ENCODE results near the gene PKM.

PKM gene

DNA sequence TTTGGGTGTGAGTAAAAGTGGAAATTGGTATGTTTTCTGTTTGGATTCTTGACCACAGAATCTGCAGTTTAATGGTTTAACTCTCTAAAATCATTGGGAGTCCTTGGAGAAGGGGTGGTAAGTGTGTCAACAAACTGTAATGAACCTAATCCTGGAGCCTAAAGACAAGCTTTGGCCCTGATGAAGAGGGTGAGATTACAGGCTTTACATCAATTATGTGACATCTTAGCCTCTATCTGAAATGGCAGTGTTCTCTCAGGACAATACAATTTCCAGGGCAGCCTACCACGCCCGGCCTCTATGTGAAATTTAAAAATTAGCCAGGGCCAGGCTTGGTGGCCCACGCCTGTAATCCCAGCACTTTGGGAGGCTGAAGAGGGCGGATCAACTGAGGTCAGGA is 4.3 kb upstream of the PKM start:
- no peak for FAIRE-seq
- DNase-seq (ENCODE audit: low spot score): no peak

GRCh38 chr15:72233769-72234168 is 2.8 kb upstream of the PKM start:
- DNase-seq (ENCODE audit: low spot score): no peak

DNA sequence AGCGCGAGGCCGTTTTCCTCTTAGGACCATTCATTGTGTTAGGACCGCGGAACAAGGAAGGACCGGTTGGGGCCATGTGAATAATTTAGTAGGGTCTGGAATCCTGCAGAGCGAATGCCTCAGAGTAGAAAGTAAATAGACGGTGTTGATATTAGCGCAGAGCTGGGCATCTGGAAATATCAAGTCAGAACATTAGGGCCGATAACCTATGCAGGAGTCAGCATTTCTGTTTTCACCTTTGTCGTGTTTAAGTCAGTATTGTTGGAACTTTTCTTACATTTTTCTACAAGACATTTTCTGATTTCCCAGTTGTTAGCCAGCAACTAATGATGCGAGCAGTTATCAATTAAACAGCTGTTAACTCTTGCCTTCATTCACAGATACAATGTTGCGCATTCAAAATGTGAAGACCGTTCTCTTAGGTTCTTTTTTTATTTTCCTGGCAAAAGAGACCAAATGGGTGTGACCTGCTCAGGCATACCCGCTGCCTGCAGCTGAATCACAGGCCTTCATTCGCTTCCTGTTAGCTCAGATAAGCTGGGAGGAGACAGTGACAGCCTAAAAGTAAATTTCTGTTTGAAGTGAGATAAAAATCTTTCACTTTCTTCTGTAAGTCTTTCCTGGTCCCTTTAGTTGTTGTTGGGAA is 966 bp upstream of the PKM start:
- peak; percentile 54 for DNase-seq (ENCODE audit: low spot score)

More at GRCh38 chr15:72233769-72234168, 2.8 kb upstream of the PKM start:
- FAIRE-seq: no peak

GRCh38 chr15:72230197-72231065 is 559 bp downstream of the PKM start:
- DNase-seq (ENCODE audit: low spot score): peak; percentile 81
- no peak for FAIRE-seq

More for the DNA sequence above, 966 bp upstream of the PKM start:
- no peak for FAIRE-seq

GRCh38 chr15:72229947-72230196 is 1.1 kb downstream of the PKM start:
- DNase-seq (ENCODE audit: low spot score): no peak
- no peak for FAIRE-seq

DNA sequence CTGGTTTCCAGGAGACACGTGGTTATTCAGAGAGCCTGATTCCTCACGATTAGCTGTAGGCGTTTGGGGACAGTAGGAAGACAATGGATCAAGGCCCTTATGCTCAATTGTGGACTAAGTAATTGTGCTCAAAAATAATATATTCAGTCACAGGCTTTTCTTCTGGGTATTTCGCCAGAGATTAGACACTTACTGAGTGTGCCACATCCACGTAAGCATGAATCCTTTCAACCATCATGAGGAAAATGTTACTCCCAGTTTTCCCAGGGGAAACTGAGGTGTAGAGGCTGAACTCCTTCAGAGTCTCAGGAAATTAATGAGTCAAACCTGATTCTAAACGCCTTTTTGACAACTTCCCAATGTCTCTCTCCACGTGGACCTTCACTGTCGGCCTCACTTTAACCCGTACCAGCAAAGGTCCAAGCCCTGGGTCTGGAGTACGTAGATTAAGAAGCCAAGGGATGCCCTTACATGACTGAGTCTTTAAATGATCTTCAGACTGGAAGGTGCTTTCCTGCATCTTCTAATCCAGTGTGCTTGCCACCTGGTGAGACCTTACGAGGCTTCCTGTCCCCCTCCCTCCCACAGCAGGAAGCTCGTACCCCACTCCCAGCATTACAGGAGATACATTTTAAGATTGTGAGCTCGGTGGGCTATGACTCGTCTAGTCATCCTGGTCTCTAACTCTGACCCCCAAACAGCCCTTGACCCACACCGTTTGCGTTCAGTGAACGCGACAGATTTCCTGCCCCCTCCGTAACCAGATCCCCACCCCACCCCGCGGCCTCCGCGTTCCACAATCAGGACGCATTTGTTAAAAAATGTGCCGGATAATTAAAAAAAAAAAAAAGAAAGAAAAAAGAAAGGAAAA is 1.7 kb downstream of the PKM start:
- no peak for DNase-seq (ENCODE audit: low spot score)
- no peak for FAIRE-seq

DNA sequence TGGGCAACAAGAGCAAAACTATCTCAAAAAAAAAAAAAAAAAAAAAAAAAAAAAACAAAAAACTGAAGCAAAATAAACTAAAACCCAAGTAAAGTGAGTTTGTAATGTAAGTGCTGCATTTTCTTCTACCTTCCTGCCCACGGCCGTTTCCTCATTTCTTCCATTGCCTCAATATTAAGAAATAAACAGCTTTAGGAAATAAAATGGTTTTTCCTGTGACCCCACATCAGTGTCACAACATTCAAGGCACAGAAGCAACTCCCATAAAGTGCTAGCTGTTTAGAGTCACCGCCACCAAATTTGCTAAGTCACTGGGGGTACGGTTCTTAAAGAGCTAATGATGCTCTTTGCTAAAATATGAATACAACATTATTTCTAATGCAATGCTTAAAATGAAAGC is 3.3 kb downstream of the PKM start:
- DNase-seq (ENCODE audit: low spot score) (no peak), FAIRE-seq (no peak)

- DNase-seq (ENCODE audit: low spot score) (no peak), FAIRE-seq (no peak)
Observed at GRCh38 chr15:72227192-72227586, 3.8 kb downstream of the PKM start.

- FAIRE-seq (no peak), DNase-seq (ENCODE audit: low spot score) (no peak)
Observed at GRCh38 chr15:72223278-72223677, 7.7 kb downstream of the PKM start.

- no peak for FAIRE-seq
- peak; percentile 47 for DNase-seq (ENCODE audit: low spot score)
Observed at GRCh38 chr15:72222393-72222792, 8.6 kb downstream of the PKM start.

DNA sequence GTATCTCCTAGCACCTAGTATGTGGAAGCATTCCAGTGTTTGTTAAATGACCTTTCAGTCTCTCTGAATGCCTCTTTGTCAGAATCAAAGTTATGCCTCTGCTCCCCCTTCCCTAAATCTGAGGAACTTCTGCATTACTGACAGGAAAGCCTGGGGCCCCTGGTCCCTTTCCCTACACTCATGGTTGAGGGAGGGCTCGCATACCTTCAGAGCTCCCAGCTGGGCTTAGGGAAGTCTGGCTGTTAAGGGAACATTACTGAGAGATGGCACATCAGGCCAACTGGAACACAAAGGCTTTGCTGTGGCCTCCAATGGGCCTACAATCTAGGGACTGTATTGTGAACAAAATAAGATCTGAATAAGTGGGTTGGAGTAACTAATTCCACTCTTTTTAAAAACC is 10.3 kb downstream of the PKM start:
- DNase-seq (ENCODE audit: low spot score): no peak
- no peak for FAIRE-seq

GRCh38 chr15:72217216-72217615 is 13.8 kb downstream of the PKM start:
- FAIRE-seq (no peak), DNase-seq (ENCODE audit: low spot score) (no peak)

DNA sequence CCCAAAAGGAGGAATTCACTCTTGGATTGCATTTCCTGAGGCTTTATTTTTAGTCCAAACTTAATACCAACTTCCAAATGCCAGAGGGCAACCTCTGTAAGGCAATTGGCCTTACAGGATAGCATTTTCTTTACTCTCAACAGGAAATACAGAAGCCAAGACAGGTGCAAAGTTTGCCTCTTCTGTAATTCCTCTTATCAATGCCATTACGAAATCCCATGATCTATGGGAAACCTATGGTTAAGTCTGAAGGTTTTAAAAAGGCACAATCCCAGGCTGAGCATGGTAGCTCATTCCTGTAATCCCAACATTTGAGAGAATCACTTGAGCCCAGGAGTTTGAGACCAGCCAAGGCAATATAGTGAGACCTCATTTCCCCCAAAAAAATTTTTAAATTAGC is 14.9 kb downstream of the PKM start:
- no peak for FAIRE-seq
- DNase-seq (ENCODE audit: low spot score): no peak

- FAIRE-seq (no peak), DNase-seq (ENCODE audit: low spot score) (no peak)
Observed at GRCh38 chr15:72207558-72208085, 23.4 kb downstream of the PKM start.

GRCh38 chr15:72206677-72207000 is 24.4 kb downstream of the PKM start:
- DNase-seq (ENCODE audit: low spot score): no peak
- no peak for FAIRE-seq

DNA sequence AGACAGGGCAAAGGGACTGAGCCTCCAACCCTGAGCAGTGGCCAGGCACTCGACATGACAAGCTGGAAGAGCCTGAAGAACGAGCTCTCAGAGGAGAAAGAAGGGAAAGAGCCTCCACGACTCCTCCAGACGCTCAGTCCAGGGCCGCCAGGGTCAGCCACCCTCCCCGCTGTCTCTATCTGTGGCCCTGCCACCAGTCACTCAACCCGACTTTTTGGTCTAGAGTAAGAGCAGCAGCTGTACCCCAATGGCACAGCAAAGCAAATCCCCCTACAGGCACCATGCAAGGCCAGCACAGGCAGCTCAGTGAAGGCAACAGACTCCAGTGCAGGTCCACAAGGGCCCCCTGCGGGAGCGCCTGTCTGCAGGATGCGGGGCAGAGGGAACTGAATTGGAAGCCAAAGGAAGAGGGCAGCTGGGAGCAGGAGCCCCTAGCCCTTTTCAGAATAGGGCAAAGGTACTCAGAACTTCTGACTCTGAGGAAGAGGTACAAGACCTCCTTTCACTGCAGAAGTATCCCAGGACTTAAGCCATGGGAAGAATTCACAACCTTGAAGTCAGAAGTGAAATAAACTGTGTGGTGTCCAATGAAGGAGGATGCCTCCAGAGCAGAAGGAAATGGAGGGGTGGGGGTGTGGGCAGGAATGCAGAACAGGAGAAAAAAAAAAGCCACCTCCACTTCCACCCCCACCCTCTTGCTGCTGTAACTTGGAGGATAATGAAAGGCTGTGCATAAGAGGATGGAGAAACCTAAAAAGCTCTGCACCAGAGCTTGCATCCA is 24.9 kb downstream of the PKM start:
- DNase-seq (ENCODE audit: low spot score) (no peak), FAIRE-seq (no peak)

DNA sequence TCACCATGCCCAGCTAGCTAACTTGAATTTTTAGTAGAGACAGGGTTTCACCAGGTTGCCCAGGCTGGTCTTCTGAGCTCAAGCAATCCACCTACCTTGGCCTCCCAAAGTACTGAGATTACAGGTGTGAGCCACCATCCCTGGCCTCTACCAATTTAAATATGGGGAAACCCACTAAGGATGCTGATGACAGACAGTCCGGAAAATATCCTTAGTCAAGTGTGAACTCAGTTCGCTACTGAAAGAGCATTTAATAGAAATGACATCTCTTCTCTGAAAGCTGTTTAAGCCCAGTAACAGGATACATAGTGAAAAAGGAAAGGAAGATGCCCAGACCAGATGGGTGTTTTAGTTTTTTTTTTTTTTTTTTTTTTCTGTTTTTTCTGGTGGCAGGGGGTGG is 25.7 kb downstream of the PKM start:
- FAIRE-seq: no peak
- DNase-seq (ENCODE audit: low spot score): no peak

DNA sequence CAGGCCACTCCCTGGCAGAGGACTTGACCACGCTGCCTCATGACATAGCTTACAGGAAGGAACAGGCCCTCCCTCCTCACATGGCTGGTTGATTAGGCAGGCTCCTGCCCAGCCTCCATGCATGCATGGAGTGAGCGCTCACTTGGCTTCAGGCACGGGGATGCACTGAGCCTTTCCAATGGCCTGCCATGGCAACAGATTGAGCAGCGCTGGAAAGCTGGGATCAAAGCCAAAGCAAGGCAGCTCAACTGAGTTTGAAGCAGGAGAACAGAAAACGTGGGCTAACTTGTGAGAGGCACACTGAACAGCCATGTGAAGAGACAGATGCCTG is 27.5 kb downstream of the PKM start:
- DNase-seq (ENCODE audit: low spot score) (no peak), FAIRE-seq (no peak)

DNA sequence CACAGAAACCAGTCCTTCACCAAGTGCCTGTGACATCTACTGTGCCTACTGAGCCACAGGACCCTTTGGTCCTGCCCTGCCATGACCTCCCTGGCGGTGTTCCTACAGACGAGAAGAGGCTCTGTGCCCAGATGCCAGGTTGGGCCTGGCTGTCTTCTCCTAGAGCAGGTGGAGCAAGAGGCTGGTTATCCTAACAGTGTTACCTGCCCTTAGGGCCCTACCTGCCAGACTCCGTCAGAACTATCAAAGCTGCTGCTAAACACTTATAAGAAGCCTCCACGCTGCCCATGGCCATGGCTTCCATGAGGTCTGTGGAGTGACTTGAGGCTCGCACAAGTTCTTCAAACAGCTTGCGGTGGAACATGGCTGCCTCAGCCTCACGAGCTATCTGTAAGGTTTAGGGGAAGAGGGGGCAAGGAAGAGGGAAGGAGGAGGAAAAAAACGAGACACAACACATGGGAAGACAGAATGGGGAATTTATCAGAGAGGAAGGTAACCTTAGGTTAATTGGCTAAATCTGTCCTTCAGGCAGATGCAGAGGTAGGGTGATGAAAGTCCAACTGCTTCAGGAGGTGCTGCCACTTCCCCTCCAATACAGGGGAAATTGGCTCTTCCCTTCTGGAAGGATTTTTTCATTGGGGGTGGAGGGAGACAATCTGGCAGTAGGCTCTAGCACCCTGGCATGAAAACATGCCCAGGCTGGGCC is 28.0 kb downstream of the PKM start:
- no peak for FAIRE-seq
- DNase-seq (ENCODE audit: low spot score): no peak

- FAIRE-seq (no peak), DNase-seq (ENCODE audit: low spot score) (no peak)
Observed at GRCh38 chr15:72202302-72202701, 28.7 kb downstream of the PKM start.

DNA sequence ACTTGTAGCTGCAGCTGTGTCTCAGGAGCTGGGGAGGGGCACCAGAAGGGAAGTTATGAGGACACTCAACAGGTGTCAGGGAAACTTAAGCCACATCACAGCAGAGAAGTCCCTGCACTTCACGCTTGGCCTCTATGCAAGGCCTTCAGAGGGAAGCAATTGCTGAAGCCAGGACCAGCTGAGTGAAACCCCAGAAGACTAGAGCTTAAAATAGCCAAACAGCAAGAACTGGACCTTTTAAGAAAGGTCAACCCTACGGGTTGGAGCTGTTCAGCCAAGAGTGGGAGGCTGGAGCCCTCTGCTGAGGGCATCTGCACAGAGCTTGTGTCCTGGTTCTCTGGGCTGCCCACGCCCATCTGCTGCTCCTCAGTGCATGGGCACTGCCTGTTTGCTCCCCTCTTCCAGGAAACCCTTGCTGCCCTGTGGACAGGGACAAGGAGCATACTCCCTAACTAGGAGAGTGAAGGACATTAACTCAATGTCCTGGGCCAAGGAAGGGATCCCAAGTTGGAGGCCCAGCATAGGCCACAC is 29.5 kb downstream of the PKM start:
- FAIRE-seq: peak; percentile 44
- DNase-seq (ENCODE audit: low spot score): no peak
